GM18517 (cell line): Measurements from ENCODE around the gene STAT6.

Source experiments
- ATAC-seq: cut with Tn5 transposase; IDR thresholded peaks from one replicate; pipeline ENCODE4 v1.9.1; 2021; ENCODE audit warnings: mild to moderate bottlenecking, moderate library complexity; ENCODE audit not compliant: unreplicated experiment

The STAT6 gene

GRCh38 chr12:57146961-57147944 lies 36.1 kb upstream of the STAT6 start, which contains the start of gene LRP1-AS:
TSS of gene LRP1-AS (minus strand) at chr12:57147619.
- no peak for ATAC-seq

GRCh38 chr12:57146092-57146491 lies 34.9 kb upstream of the STAT6 start:
- no peak for ATAC-seq

DNA sequence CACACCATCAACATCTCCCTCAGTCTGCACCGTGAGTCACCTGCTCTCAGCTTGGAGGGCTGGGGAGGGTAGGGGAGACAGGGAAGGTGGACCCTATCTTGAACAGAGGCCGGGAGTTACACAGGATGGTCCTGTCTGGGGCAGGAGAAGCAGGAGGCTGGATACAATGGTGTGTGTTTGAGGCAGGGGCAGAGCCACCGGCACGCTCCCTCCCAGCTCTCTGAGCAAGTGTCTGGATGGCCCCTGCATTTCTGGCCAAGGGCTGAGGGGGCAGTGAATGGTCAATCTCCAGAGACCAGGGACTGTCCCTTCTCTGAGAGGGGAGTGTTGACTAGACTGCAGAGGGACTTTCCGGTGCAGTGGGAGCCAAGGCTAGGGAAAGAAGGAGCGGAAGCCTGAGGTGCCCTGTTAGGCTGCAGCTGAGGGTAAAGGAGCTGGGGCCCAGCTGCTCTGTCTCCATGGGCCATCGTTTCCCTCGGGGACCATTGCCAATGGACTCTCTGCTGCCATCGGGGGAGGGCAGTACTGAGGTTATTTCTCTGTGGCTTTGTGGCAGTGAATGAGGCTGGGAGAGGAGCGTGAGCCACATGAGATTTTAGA lies 34.4 kb upstream of the STAT6 start:
- ATAC-seq = no peak

DNA sequence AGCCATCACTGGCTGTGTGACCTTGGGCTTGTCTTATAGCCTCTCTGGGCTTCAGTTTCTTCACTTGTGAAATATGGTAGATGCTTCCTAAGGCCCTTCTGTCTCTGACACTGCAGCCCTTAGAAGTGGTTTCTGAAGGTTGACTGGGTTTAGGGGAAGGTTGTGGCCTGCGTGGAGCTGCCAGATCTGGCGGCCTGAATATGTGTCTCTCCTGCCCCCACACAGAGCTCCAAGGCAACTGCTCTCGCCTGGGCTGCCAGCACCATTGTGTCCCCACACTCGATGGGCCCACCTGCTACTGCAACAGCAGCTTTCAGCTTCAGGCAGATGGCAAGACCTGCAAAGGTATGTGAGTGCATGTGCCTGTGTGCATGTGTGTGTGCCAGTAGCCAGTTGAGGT lies 32.3 kb upstream of the STAT6 start:
- no peak for ATAC-seq

DNA sequence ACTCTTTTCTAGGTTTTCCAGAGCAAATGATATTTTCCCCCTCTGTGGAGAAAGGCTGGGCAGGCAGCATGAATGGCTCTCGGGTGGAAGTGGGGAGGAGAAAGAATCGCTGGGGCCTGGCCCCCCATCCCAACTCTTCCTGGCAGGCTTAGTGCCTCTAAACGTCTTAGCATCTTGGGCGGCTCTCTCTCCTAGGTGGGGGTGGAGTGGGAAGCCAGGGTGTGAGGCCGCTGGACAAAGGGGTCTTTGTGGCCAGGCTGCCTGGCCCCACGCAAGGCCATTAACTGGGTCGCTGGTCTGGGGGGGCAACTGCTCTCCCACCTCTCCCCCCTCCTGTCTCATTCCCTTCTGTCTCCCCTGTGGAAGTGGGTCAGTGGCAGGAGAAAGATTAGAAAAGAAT lies 31.6 kb upstream of the STAT6 start:
- no peak for ATAC-seq

GRCh38 chr12:57142121-57142520 lies 31.0 kb upstream of the STAT6 start:
- no peak for ATAC-seq

- no peak for ATAC-seq
Measured at GRCh38 chr12:57141249-57141648, 30.1 kb upstream of the STAT6 start.

GRCh38 chr12:57139796-57140649 lies 28.9 kb upstream of the STAT6 start:
- no peak for ATAC-seq

GRCh38 chr12:57138526-57139272 lies 27.5 kb upstream of the STAT6 start:
- ATAC-seq = no peak

DNA sequence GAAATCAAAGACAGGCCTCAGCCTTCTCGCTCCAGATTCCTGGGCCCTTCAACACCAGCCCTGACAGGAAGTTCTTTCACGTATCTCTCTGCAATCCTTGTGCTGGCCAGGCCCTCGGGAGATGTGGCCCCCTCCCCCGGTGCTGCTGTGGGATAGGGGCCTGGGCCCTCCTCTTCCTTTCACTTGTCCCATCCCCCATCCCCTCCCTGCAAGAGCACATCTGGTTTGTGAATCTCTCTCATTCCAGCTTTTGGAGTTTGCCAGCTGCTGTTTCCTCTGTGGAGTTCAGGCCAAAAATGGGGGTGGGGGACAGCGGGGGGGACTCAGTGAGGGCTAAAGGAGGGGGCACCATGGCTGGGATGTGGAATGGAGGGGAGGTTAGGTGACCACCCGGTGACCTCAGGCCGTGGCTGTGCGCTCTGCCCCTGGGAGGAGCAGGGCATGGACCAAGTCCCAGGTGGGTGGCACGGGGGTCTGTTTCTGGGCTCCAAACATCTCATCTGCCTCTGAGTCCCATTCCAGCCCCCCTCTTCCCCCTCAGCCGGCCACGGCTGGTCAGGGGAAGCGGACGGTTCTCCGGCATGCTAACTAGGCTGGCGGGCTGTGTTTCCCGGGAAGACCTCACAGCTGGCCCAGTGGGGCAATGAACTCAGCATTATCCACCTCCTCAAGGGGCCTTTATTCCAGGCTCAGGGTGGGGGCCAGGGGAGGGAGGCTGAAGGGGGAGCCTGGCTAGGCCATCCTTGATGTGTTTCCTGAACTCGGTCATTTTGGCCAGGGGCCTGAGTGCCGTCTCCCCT lies 24.6 kb upstream of the STAT6 start:
- ATAC-seq = no peak

DNA sequence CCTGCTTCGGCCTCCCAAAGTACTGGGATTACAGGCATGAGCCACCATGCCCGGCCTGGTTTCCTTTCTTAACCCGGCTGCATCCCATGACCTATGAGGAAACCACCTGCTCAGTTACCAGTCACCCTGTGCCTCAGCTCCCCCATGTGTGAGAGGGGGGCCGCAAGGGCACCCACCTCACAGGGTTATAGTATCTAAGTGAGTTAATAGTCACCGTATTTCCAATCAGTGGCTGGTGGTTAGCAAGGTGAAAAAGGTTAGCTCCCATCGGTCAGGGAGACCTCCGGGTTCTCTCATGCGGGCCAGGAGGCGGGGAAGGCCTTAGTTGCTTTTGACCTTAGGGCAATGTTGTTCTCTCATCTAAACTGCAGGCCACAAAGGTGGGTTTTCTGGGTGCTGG lies 23.8 kb upstream of the STAT6 start:
- ATAC-seq = no peak

DNA sequence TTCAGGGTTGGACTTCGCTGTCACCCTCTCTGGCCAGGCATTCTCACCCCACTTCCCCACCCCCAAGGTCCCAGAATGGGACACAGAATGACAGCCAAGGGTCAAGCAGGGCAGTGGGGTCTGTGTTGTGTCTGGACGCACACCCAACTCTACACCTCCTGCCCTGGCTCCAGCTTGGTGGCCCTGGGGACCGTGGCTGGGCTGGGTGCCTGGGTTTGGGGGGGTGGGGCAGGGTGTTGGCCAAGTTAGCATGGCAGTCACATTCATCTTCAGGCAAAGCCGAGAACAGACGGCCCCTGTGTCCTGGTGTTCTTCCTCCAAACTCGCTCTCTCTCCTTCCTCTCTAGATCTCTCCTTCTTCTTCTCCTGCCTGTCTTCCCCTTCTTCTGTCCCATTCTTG lies 22.8 kb upstream of the STAT6 start:
- ATAC-seq = no peak

GRCh38 chr12:57133013-57133569 lies 21.9 kb upstream of the STAT6 start:
- no peak for ATAC-seq

GRCh38 chr12:57131896-57132744 lies 21.0 kb upstream of the STAT6 start:
- ATAC-seq = no peak

DNA sequence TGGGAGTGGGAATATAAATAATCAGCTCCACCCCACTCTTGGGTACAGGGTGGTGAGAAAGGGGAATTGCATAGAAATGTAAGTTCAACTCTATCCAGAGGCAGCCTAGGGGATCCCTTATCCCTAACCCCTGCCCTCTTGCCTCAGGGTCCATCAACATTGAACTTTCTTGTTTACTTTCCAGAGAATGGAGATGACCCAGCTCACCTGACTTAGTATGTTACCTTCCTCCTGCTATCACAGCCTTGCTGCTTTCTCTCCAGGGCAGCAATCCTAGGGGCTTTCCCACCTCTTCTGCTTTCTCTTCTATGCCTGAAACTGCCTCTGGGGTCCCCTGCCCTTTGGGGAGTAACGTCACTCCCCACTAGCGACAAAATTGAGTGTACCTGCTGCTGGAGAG lies 19.8 kb upstream of the STAT6 start:
- no peak for ATAC-seq

- no peak for ATAC-seq
Measured at GRCh38 chr12:57129889-57130288, 18.7 kb upstream of the STAT6 start.

DNA sequence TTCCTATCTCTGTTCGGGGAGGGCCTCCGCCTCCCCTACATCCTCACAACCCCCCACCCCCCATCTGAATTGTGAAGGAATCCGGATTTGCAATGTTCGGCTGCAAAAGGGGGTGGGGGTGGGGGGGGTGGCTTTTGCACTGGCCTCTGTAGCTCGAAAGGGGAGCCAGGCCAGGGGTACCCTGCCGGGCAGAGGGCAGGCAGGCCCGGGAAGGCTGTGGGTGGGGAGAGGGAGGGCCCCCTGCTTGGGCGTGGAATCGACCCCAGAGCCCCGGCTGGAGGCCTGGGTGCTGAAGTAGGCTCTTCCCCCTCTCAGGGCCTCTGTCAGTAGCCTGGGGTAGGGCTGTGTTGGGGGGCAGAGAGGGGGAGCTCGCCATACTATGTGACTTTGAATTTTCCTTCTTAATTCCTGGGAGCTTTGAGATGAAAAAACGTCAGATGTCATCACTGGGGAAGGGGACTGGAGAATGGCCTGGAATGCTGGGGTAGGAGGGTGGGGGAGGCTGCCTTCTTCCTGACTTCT lies 18.2 kb upstream of the STAT6 start:
- no peak for ATAC-seq

- ATAC-seq = no peak
Measured at GRCh38 chr12:57128519-57129247, 17.5 kb upstream of the STAT6 start.
